ENCODE measurements around the gene BMP3. TPM values are rescaled to one million over a fixed set of nuclear protein-coding genes. Genes with fewer than 3 reads are reported as not detected.
A peak's percentile ranks its signal among the peaks of the same experiment; 100 is the strongest.

The BMP3 gene
- total and polyA plus RNA-seq, 12 donors, result 0.07 to 1.00 (median 0.35) TPM

DNA sequence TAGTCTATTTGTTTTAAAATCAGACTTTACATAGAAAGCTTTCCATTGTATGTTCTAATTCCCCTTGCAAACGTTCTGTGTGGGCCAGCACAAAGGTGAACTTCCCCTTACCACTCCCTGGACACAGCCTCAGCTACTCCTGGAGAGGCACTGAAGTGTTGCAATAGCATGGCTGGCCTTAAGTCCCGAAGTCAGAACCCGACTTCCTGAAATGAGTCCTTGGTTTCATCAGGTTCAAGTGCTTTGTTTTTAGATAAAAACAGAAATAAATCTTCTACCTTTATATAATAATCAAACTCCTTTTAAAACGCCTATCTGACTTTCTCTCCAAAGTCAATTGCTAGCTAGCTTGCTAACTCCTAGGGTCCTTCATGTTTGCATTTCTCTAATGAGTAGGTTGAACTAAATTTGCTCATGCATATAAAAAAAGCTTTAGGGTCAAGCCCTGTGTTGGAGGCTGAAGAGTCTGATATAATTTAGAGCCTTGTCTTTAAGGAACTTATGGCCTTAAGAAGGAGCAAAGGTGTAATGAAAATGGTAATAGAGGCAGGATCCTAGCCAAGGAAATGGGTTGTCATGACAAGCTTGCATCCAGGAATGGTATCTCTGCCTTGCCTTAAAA is 9.0 kb downstream of the BMP3 start:
- H3K36me3 ChIP-seq (replicated peaks in 1 of 2), result no peaks in the 10 kb centered on the region
- H3K4me3 ChIP-seq, result no peak overlapping the region
- H3K4me1 ChIP-seq (replicated peaks in 1 of 2), result no peaks in the 10 kb centered on the region
- no peaks in the 10 kb centered on the region for H3K9me3 ChIP-seq (replicated peaks in 1 of 3)
- TF ChIP-seq POLR2A (IDR thresholded peaks at IDR 0.05), result no peak
- TF ChIP-seq, protein P1, sequence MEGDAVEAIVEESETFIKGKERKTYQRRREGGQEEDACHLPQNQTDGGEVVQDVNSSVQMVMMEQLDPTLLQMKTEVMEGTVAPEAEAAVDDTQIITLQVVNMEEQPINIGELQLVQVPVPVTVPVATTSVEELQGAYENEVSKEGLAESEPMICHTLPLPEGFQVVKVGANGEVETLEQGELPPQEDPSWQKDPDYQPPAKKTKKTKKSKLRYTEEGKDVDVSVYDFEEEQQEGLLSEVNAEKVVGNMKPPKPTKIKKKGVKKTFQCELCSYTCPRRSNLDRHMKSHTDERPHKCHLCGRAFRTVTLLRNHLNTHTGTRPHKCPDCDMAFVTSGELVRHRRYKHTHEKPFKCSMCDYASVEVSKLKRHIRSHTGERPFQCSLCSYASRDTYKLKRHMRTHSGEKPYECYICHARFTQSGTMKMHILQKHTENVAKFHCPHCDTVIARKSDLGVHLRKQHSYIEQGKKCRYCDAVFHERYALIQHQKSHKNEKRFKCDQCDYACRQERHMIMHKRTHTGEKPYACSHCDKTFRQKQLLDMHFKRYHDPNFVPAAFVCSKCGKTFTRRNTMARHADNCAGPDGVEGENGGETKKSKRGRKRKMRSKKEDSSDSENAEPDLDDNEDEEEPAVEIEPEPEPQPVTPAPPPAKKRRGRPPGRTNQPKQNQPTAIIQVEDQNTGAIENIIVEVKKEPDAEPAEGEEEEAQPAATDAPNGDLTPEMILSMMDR (IDR thresholded peaks at IDR 0.05), result no peak
- H3K27ac ChIP-seq, result no peak overlapping the region
- no peaks in the 10 kb centered on the region for H3K27me3 ChIP-seq
- no peak for DNase-seq
- intact Hi-C loops (cut with DNase I), result no loop called here
- 26 to 34% (median 27%) methylated on average over 4 of the region's 4 CpGs for WGBS, 4 donors

DNA sequence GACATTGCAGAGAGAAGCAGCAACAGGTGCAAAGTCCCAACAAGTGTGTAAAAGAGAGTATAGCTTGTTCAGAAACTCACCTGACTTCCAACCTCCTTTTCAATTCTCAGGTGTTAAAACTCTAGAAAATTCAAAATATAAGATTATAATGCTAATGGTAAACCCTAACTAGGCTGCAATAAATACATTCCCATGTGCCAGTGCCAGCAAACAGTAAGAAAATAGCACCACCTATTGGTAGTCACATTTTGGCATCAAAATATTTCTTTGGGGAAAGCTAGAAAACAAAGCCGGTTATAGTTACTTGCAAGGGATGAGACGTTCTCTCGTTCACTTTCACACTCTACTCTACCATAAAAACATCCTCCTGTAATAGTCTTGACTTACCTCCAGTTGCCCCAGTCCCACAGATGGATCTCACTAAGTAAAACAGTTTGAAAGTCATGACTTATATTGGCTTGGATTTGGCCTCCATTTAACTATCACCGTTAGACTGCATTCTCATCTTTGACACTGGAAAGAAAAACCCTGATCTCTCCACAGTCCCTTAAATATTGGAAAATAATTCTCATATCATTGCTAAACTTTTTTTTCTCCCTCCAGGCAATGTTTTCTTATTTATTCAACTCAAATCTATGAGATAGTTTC is 9.6 kb downstream of the BMP3 start:
- Histone ChIP-seq H3K9me3 (replicated peaks in 1 of 3) (no peaks in the 10 kb centered on the region), H3K36me3 (replicated peaks in 1 of 2) (no peaks in the 10 kb centered on the region), H3K4me1 (replicated peaks in 1 of 2) (no peaks in the 10 kb centered on the region), H3K27me3 (no peaks in the 10 kb centered on the region), H3K27ac (no peak overlapping the region), H3K4me3 (no peak overlapping the region)
- DNase-seq, result no peak
- intact Hi-C loops (cut with DNase I), result no loop called here
- 15 to 20% (median 18%) methylated on average over 4 of the region's 4 CpGs for WGBS, 4 donors
- no peak for TF ChIP-seq POLR2A (IDR thresholded peaks at IDR 0.05)
- TF ChIP-seq, protein P1 (IDR thresholded peaks at IDR 0.05), result peak; percentile 31 to 48 (median 36)

DNA sequence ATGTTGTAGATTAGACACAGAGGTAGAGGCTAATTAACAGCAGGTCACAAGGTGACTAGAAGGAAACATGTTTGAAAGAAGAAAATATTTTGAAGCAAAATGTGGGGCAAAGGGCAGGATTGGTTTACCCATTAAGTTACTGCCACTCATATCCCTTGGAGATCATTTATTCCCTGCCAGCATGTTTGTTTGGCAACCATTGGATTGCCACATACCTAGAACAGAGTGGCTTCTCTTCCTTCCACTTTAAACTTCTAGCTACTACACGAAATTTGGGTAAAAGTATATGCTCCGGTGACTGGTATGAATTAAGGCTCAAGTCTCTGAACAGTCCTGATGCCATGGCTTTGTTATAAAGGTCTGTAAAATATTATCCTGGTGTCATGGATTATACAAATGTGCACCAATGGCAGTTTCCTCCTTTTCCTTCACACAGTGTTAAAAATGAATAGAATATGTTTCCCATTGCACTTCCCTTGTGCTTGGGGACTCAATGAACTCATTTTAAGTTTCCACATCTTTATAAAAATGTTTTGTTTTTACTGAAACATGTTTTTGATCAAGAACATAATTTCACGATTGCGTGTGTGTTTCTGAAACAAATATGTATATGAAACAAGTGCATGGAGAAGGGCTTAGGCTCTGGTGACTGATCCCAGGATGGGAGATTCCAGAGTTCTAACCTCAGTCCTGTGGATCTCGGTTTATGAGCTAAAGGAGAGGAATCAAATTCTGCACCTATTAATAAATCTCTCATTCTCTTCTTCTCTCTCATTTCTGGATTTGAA is 12.3 kb downstream of the BMP3 start:
- Histone ChIP-seq H3K4me1 (replicated peaks in 1 of 2) (no peaks in the 10 kb centered on the region), H3K27ac (no peak overlapping the region), H3K4me3 (no peak overlapping the region), H3K27me3 (no peaks in the 10 kb centered on the region), H3K9me3 (replicated peaks in 1 of 3) (no peaks in the 10 kb centered on the region), H3K36me3 (replicated peaks in 1 of 2) (no peaks in the 10 kb centered on the region)
- DNase-seq, result no peak
- intact Hi-C loops (cut with DNase I), result no loop called here
- TF ChIP-seq, protein P1 (IDR thresholded peaks at IDR 0.05), result no peak
- no peak for TF ChIP-seq POLR2A (IDR thresholded peaks at IDR 0.05)
- WGBS, 4 donors, result 56 to 73% (median 68%) methylated on average over 5 of the region's 5 CpGs

DNA sequence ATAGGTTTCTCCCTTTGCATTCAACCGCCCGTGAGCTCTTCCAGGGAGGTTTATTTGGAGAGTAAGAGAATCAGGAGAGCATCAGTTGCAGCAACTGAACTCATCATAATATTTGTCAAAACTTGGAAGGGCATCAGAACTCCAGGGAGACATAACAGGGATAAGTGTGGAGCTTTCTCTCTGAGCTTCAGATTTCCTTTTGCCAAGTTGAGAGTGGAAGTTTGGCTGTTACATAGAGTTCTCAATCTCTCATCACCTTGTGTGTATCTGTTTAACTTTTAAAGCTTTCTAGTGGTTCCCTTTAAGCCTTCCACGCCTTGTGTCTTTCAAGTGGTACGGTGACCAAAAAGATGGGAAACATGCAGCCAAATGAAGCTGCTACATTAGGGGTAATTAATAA is 18.8 kb downstream of the BMP3 start:
- 60 to 74% (median 68%) methylated on average over 4 of the region's 4 CpGs for WGBS, 4 donors
- H3K9me3 ChIP-seq (replicated peaks in 1 of 3), result no peaks in the 10 kb centered on the region
- no peaks in the 10 kb centered on the region for H3K4me1 ChIP-seq (replicated peaks in 1 of 2)
- H3K27me3 ChIP-seq, result no peaks in the 10 kb centered on the region
- no peak for DNase-seq
- intact Hi-C loops (cut with DNase I), result no loop called here
- H3K27ac ChIP-seq, result no peak overlapping the region
- TF ChIP-seq, protein P1 (IDR thresholded peaks at IDR 0.05), result no peak
- TF ChIP-seq POLR2A (IDR thresholded peaks at IDR 0.05), result no peak
- H3K36me3 ChIP-seq (replicated peaks in 1 of 2), result no peaks in the 10 kb centered on the region
- no peak overlapping the region for H3K4me3 ChIP-seq

Measured in adrenal gland (tissue), 12 donors.